Activated CD4-positive, alpha-beta T cell treated with anti-CD3 and anti-CD28 coated beads, Interleukin-2, amount 50 U/mL, for 16 hours (primary cell): ENCODE data around the gene PYGL.
"Not testable (repeated sequence)": the region's sequence is repeated elsewhere in the genome, so short reads cannot be mapped to it uniquely, and the experiment has no call there.

Experiments used
- DNase-seq: peaks from one replicate; pipeline ENCODE4 v3.0.0-alpha.2; 2020

PYGL gene

GRCh38 chr14:50943943-50944646 lies at the start of gene PYGL:
Gene PYGL, minus strand, starts transcription at chr14:50944483. Its CDS starts 80 bp downstream, at chr14:50944403.
- peak; percentile 27 for DNase-seq

- no peak for DNase-seq
Observed at GRCh38 chr14:50985859-50986331, 41.6 kb upstream of the PYGL start.

- no peak for DNase-seq
Observed at GRCh38 chr14:50985124-50985858, 41.0 kb upstream of the PYGL start.

GRCh38 chr14:50984036-50984710 lies 39.9 kb upstream of the PYGL start:
- no peak for DNase-seq

GRCh38 chr14:50979941-50980850 lies 35.9 kb upstream of the PYGL start:
- no peak for DNase-seq

GRCh38 chr14:50978888-50979287 lies 34.6 kb upstream of the PYGL start:
- no peak for DNase-seq

- no peak for DNase-seq
Observed at GRCh38 chr14:50978529-50978871, 34.2 kb upstream of the PYGL start.

- DNase-seq, result no peak
Observed at GRCh38 chr14:50977863-50978528, 33.7 kb upstream of the PYGL start.

- DNase-seq, result no peak
Observed at GRCh38 chr14:50974118-50974517, 29.8 kb upstream of the PYGL start.

GRCh38 chr14:50972734-50973133 lies 28.5 kb upstream of the PYGL start:
- DNase-seq, result no peak

- no peak for DNase-seq
Observed at GRCh38 chr14:50970886-50971781, 26.9 kb upstream of the PYGL start.

- DNase-seq, result no peak
Observed at GRCh38 chr14:50967790-50968189, 23.5 kb upstream of the PYGL start.

- no peak for DNase-seq
Observed at GRCh38 chr14:50967103-50967502, 22.8 kb upstream of the PYGL start.

- DNase-seq, result no peak
Observed at GRCh38 chr14:50964683-50965390, 20.6 kb upstream of the PYGL start.

- DNase-seq, result no peak
Observed at GRCh38 chr14:50963919-50964318, 19.6 kb upstream of the PYGL start.

GRCh38 chr14:50961605-50962221 lies 17.4 kb upstream of the PYGL start:
- no peak for DNase-seq

- DNase-seq, result no peak
Observed at GRCh38 chr14:50957296-50957695, 13.0 kb upstream of the PYGL start.

- not testable (repeated sequence) for DNase-seq
Observed at GRCh38 chr14:50956421-50956820, 12.1 kb upstream of the PYGL start.

GRCh38 chr14:50955373-50956043 lies 11.2 kb upstream of the PYGL start:
- peak; percentile 63 for DNase-seq
